ENCODE measurements around the gene LCE1F.

Gene LCE1F

DNA sequence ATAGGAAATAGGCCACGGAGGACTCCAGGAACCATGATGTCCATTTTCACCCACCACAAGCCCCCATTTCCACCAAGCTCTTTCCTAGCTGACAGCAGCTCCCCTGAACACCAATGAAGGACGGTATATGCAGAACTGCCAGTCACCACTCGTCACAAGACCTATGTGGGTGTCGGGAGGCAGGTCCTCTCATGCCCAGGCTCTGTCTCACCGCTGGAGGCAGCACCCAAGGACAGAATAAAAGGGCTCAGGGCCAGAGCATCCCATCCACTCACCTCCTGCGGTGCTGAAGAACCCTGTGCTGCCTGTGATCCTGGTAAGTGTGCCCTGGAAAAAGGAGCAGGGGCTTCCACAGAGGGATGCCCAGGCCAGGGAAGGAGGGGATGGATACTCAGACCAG, at the start of gene LCE1F:
LCE1F (plus strand) TSS at position 266 of the 400 bp plus-strand sequence. CDS start 1,232 bp downstream, outside the sequence.
- no peak for DNase-seq

GRCh38 chr1:152725261-152725660, 49.7 kb upstream of the LCE1F start:
- no peak for DNase-seq

DNA sequence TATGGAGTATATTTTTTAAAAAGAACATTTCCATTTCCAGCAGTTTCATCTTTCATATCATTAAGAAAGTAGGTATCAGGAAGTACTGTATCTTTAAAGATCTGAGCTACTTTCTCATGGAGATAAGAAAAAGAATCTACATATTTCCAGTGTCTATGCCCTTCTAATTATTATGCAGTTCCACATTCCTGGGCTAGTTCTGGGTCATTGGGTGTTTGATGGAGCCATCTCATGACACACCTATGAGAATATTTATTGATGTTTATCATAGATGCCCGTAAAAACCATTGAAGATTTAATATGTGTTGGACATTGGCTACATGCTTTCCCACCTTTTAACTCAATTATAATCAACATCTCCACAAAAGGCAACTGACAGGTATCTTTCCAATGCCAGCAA, 46.0 kb upstream of the LCE1F start:
- DNase-seq, result no peak

- DNase-seq, result no peak
Measured at GRCh38 chr1:152735648-152736047, 39.3 kb upstream of the LCE1F start.

- no peak for DNase-seq
Measured at GRCh38 chr1:152737997-152738396, 36.9 kb upstream of the LCE1F start.

DNA sequence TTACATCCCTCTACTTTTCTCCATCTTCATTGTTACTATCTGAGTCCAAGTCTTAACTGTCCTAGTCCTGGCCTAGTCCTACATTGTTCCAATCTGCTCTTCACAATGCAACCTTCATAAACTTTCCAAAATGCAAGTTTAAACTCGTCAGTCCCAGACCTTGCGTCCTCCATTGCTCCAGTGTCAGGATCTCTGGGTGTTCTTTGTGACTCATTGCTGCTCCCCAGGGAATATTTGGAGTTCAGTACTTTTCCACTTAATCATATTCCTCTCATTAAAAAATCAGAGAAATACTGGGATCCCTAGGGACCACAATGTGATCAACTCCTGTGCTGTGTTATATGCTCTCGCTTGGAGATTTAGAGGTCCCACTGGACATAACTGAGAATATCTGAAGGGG, 35.1 kb upstream of the LCE1F start:
- DNase-seq, result no peak

- DNase-seq, result no peak
Measured at GRCh38 chr1:152741656-152742055, 33.3 kb upstream of the LCE1F start.

DNA sequence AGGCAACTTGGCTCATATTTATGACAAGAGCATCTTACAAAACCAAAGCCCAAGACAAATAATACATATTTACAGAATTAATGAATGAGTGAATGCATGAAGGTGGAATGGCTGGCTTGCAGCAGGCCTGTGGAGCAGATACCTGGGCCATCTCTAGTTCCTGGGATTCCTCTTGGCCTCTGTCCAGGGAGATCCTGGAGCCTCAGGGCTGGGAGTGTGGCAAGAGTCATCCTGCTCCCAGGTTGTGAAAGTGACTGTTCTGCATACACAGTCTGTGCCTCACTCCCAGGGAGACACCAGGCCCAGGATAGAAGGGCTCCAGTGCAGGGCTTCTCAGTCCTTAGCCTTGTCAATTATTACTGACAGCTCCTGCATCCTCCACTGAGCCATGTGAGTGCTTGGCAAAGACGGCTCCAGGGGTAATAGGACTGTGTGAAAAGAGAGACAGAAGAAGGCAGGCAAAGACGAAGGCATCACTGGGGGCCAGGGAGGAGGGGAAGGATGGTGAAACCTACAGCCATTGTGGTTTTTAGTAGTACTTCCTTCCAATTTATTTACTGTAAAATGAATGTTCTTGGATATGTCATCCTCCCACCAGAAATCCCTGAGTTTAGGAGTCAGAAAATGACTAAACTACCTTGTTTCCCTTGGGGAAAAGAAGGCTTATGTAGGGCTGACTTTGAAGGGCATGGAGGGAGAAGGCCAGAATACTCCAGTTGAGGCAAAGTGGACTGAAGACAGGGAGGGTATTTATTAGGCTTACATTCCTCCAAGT, 31.4 kb upstream of the LCE1F start:
- no peak for DNase-seq

DNA sequence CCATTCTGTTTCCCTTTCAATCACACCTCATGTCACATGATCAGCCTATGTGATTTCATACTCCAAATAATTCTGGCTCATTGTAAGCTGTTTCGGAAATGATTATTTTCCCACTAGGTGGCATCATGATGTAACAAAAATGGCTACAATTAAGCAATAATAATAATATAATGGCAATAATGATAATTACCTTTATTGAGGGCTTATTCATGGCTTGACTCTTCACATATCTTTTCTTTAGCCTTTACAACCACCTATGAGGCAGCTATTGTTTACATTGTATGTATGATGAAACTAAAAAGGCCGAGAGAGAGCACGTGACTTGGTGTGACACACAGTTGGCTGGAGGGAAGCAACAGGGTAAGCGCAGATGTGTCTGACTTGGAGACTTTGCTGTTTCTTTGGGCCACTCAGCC, 29.6 kb upstream of the LCE1F start:
- DNase-seq, result no peak

DNA sequence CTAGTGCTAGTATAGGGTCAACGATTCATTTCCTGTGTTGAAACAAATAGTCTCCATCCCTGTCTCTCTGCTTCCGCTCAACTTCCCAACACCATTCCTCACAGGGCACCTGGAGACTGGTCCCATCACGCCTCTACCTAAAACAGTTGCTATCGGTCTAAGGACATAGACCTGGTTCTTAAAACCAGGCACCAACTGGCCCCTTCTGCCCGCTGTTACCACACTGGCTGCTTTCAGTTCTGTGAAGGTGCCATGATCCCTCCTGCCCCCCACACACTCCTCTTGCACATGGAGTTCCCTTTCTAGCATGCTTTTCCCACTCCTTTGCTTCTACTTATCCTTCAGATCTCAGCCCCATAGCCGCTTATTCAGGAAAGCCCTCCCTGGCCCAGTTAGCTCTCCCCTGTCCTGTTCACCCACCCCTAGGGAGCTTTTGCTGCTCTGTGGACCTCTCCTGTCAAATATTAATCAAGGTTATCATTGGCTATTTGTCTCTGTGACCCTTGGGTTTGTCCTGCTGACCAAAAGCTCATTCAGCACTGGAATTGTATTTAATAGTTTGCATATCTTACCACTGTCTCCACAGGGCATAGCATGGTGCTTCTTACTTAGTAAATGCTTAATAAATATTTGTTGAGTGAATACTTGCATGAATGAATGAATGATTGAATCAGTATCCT, 29.0 kb upstream of the LCE1F start:
- DNase-seq, result no peak

GRCh38 chr1:152747831-152748230, 27.1 kb upstream of the LCE1F start:
- DNase-seq, result no peak

DNA sequence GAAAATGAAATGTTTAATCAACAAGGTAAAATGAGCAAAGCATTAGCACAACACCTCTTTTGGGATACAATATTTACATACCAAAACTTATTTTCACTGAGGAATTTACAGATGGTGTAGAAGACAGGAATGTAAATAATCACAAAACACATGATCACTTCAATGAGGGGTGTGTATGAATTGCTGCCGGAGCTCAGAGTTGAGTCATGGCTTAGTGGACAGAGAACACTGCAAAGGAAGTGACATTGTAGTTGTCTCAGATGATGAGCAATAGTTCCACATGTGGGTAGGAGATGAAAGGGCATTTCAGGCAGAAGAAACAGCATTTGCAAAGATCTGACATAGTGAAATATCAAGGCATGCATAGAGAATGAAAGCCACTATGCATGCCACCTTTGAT, 22.7 kb upstream of the LCE1F start:
- DNase-seq, result peak; percentile 2

DNA sequence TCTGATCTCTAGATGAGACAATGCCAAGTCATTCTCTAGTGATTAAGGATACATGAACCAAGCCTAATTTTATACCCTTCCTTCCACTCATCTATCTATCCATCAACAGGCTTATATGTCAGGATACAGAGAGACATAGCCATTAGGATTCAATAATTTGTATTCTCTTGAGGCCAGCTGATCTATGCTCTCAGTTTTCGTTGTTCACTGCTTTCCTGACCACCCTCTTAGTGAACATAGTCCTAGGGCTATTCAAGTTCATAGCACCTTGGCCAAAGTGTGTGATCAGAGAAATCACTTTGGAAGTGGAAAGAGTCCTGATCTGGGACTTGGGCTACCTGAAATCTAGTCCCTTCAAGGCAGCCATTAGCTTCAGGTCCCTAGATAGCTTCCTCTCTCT, 21.4 kb upstream of the LCE1F start:
- no peak for DNase-seq

- DNase-seq, result no peak
Measured at GRCh38 chr1:152756872-152757271, 18.1 kb upstream of the LCE1F start.

DNA sequence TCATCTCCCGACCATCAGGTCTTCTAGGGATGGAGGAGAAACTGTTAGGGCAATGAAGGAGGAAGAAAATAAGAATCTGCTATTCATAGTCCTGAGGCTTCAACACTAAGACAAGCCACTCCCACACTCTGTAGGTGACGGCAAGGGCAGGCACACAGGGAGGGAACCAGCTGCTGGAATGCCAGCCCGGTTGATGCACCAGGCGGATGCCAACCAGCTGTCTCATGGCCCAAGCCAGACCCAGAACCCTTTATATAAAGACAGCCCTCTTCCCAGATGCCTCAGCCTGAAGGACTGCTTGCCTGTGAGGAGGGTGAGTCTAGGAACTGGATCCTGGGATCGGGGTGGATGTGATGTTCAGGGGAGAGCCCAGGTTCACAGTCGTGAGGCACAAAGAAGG, 17.2 kb upstream of the LCE1F start, which contains the start of gene KPRP:
KPRP (plus strand) TSS at position 279 of the 400 bp plus-strand sequence. CDS start 1,564 bp downstream, outside the sequence.
- no peak for DNase-seq

GRCh38 chr1:152758636-152759035, 16.3 kb upstream of the LCE1F start:
- DNase-seq, result no peak

DNA sequence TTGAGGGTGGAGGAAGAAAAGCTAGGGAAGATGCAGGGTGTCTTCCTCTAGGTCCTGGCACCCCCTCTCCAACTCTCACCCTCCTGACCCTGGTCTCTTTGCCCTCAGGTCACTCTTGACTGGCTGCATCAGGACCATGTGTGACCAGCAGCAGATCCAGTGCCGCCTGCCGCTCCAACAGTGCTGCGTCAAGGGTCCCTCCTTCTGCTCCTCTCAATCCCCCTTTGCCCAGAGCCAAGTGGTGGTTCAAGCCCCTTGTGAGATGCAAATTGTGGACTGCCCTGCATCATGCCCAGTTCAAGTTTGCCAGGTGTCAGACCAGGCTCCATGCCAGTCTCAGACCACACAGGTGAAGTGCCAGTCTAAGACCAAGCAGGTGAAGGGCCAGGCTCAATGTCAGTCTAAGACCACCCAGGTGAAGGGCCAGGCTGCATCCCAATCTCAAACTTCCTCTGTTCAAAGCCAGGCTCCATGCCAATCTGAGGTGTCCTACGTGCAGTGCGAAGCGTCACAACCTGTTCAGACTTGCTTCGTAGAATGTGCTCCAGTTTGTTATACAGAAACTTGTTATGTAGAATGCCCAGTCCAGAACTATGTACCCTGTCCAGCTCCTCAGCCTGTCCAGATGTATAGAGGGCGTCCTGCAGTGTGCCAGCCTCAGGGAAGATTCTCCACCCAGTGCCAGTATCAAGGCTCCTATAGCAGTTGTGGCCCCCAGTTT, 15.3 kb upstream of the LCE1F start:
- no peak for DNase-seq

GRCh38 chr1:152760551-152761190, 14.3 kb upstream of the LCE1F start:
- DNase-seq, result no peak

- DNase-seq, result no peak
Measured at GRCh38 chr1:152761609-152762213, 13.2 kb upstream of the LCE1F start.

GRCh38 chr1:152768847-152769533, 6.0 kb upstream of the LCE1F start:
- no peak for DNase-seq

DNA sequence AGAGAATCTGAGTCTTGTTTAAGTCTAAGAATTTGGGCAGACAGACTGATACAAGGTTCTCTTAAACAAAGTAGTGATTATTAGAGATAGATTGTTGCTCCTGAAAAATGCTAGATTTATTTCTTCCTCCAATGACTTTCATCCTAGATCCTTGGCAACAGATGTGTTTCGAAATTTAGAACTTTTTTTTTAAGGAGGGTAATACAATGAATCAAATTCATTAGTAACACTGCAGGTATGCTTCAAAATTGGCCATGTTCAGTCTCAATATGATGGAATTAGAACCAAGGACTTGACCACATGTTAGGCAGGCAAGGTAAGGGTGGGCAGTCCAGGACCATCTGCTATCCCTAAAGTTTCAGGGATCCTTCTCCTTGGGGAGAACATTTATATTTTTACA, 4.5 kb upstream of the LCE1F start:
- DNase-seq, result no peak

GRCh38 chr1:152776361-152776760, 1.4 kb downstream of the LCE1F start:
- DNase-seq, result no peak
